ENCODE measurements around the gene TAS2R1. TPM values are rescaled to one million over a fixed set of nuclear protein-coding genes. Genes with fewer than 3 reads are reported as not detected.

Gene TAS2R1
- total RNA-seq, 2 experiments from 2014 or later = not detected

DNA sequence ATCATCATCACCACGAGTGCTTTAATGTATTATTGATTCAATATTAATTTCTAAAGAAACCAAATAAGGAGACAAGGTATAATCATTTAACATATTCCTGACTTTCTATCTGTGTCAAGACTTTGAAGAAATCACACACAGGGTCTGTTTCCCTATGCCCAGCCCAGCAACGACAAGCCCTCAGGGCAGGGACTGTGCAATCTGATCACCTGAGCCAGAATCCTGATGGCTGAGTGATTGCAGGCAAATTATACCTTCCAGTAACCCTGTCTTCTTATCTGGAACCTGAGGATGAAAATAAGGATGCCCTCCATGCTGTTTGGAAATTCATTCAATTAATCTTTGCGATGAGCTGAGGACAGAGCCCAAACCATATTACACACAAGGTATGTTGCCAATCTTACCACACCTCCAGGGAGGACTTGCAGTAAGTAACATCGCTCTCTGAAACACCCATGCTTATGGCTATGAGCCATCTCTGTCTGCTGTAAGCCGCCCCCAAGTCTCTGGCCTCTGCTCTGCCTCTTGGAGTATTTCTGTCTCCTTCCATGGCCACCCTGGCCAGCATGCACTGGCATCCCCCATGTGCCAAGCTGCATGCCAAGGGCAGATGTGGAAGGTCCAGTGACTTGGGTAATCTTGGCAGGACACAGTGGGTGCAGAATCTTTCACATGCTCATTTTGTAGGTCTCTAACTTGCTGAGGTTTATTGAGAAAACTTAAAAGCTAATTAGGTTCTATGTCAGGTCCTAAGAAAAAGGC, 10.6 kb downstream of the TAS2R1 start:
- intact Hi-C loops (cut with micrococcal nuclease) = no loop called here
- H3K36me3 Mint-ChIP-seq (ENCODE audit: low read depth) = no peaks in the 10 kb centered on the region
- no peaks in the 10 kb centered on the region for H3K4me1 Mint-ChIP-seq (ENCODE audit: low read depth)
- POLR2A ChIA-PET = no interaction called here
- H3K27me3 Mint-ChIP-seq = no peaks in the 10 kb centered on the region
- no peak for DNase-seq
- H3K27ac Mint-ChIP-seq = no peak overlapping the region
- peaks cover 2% of the 10 kb centered on the region for H3K9me3 Mint-ChIP-seq
- no peak for ATAC-seq
- TF ChIP-seq, protein P1, sequence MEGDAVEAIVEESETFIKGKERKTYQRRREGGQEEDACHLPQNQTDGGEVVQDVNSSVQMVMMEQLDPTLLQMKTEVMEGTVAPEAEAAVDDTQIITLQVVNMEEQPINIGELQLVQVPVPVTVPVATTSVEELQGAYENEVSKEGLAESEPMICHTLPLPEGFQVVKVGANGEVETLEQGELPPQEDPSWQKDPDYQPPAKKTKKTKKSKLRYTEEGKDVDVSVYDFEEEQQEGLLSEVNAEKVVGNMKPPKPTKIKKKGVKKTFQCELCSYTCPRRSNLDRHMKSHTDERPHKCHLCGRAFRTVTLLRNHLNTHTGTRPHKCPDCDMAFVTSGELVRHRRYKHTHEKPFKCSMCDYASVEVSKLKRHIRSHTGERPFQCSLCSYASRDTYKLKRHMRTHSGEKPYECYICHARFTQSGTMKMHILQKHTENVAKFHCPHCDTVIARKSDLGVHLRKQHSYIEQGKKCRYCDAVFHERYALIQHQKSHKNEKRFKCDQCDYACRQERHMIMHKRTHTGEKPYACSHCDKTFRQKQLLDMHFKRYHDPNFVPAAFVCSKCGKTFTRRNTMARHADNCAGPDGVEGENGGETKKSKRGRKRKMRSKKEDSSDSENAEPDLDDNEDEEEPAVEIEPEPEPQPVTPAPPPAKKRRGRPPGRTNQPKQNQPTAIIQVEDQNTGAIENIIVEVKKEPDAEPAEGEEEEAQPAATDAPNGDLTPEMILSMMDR (IDR thresholded peaks at IDR 0.05) = no peak
- no peak overlapping the region for H3K4me3 Mint-ChIP-seq
- CTCF ChIA-PET = no interaction called here

DNA sequence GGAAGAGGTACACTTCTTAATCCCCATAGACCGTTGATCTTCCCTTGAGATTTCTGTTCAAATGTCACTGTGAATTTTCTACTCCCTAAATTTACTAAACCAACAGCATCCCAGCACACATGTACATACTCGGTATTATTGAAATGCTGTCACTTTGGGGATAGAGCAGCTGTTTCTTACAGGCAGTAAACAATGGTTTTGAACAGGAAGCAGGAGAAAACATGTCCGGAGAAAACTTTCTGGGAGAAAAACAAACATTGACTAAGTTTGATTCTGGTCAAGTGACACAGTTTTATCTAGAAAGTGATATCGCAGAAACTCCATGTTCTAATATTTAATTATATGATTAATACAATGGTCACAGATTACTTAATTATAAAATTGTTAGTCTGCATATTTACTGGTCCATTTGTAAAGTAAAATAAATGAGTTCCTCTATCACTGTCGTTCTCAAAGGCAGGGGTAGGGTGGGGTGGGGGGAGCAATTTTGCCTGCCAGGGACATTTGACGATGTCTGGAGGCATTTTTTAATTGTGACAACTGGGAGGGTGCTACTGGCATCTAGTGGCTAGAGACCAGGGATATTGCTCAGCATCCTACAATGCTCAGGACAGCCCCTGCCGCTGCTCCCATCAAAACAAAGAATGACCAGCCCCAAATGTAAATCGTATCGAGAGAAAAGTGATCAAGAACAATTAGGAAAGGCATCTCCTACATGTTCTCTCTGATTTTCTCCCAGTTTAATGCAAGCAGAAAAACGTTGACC, 12.2 kb downstream of the TAS2R1 start:
- Mint-ChIP-seq H3K27me3 (no peaks in the 10 kb centered on the region), H3K4me1 (ENCODE audit: low read depth) (no peaks in the 10 kb centered on the region), H3K36me3 (ENCODE audit: low read depth) (no peaks in the 10 kb centered on the region), H3K4me3 (no peak overlapping the region), H3K9me3 (peaks cover 2% of the 10 kb centered on the region), H3K27ac (no peak overlapping the region)
- ATAC-seq = no peak
- ChIA-PET POLR2A (no interaction called here), CTCF (no interaction called here)
- TF ChIP-seq, protein P1 (IDR thresholded peaks at IDR 0.05) = no peak
- intact Hi-C loops (cut with micrococcal nuclease) = no loop called here
- no peak for DNase-seq

DNA sequence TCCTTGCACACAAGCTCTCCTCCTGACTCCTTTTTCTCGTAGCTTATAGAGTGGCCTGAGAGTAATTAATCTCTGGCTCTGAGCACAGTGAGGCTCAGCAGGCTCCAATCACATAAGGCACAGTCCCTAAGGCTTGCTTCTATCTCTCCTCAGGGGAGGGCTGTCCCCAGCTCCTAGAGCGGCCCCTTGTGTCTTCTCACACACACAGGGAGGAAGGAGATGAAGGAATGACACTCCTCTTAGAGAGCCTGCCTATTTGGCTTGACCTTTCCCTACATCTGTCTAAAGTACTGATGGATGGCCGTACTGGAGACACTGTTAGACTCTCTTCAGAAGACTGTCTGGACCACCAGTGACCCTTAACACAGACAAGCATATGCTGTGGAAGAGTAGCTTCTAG, 12.9 kb downstream of the TAS2R1 start:
- no peak for ATAC-seq
- Mint-ChIP-seq H3K27ac (no peak overlapping the region), H3K27me3 (no peaks in the 10 kb centered on the region), H3K4me3 (no peak overlapping the region), H3K4me1 (ENCODE audit: low read depth) (no peaks in the 10 kb centered on the region), H3K36me3 (ENCODE audit: low read depth) (no peaks in the 10 kb centered on the region), H3K9me3 (peaks cover 2% of the 10 kb centered on the region)
- intact Hi-C loops (cut with micrococcal nuclease) = no loop called here
- ChIA-PET POLR2A (no interaction called here), CTCF (no interaction called here)
- no peak for DNase-seq
- TF ChIP-seq, protein P1 (IDR thresholded peaks at IDR 0.05) = no peak

DNA sequence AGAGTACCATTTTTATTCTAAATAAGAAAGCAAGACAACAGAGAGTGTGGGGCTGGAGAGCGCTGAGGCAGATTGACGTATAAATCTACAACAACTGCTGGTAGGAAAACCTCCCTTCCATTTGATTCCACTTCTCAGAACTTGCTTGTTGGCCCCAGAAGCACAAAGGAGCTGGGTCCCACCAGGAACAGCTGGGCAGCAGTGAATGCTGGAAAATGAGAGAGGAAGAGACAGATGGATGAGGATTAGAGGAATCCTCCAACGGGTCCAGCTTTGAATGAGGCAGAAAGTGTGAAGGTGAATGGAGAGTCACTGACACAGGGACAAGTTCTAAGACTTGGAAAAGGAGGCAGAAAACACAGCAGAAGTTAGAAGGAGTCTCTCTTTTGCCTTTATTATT, 14.8 kb downstream of the TAS2R1 start:
- Mint-ChIP-seq H3K4me3 (no peak overlapping the region), H3K27ac (no peak overlapping the region), H3K27me3 (no peaks in the 10 kb centered on the region), H3K9me3 (peaks cover 2% of the 10 kb centered on the region), H3K36me3 (ENCODE audit: low read depth) (no peaks in the 10 kb centered on the region), H3K4me1 (ENCODE audit: low read depth) (no peaks in the 10 kb centered on the region)
- no peak for DNase-seq
- intact Hi-C loops (cut with micrococcal nuclease) = no loop called here
- POLR2A ChIA-PET = no interaction called here
- TF ChIP-seq, protein P1 (IDR thresholded peaks at IDR 0.05) = no peak
- ATAC-seq = no peak
- CTCF ChIA-PET = no interaction called here

DNA sequence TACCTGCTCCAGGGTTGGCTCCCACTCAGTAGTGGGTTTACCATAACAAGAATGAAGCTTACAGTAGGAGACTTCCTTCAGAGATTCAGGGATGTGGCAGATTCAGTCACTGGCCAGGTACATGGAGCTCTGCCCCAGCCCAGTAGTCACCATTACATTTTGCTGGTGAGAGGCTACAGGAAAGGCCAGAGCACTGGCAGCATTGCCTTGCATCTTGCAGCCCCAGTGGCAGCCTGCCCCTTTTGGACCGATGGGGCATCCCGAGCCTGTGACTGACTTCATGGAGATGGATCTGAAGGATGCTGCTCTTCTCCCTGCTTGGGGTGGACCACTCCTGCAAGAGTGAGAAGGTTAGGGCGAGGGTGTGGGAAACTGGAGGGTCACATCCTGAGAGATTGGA, 16.8 kb downstream of the TAS2R1 start:
- intact Hi-C loops (cut with micrococcal nuclease) = no loop called here
- POLR2A ChIA-PET = no interaction called here
- TF ChIP-seq, protein P1 (IDR thresholded peaks at IDR 0.05) = no peak

More for the DNA sequence above, 16.8 kb downstream of the TAS2R1 start:
- Mint-ChIP-seq H3K4me3 (no peak overlapping the region), H3K27me3 (no peaks in the 10 kb centered on the region), H3K36me3 (ENCODE audit: low read depth) (no peaks in the 10 kb centered on the region), H3K9me3 (peaks cover 2% of the 10 kb centered on the region), H3K4me1 (ENCODE audit: low read depth) (no peaks in the 10 kb centered on the region), H3K27ac (no peak overlapping the region)
- DNase-seq (no peak), ATAC-seq (no peak)
- CTCF ChIA-PET = no interaction called here

Measured in activated CD8-positive, alpha-beta T cell treated with anti-CD3 and anti-CD28 coated beads for 36 hours (primary cell).